Liver (tissue), 3 donors: Measurements from ENCODE around the gene HSP90AB1.
A peak's percentile ranks its signal among the peaks of the same experiment; 100 is the strongest.

Experiments used
- EGR1 ChIP-seq, 2 donors: IDR thresholded peaks; 2 replicates each; pipeline ENCODE4 v1.6.1; 2016 to 2018; ENCODE audit warnings: antibody characterized with exemption in 2 of 2, low read depth in 2 of 2
- FOXA1 ChIP-seq: IDR thresholded peaks from 2 replicates; pipeline ENCODE4 v1.6.1; 2016; ENCODE audit warnings: antibody characterized with exemption
- RAD21 ChIP-seq, 2 donors: IDR thresholded peaks; 2 replicates each; pipeline ENCODE4 v1.6.1; 2016; ENCODE audit warnings: antibody characterized with exemption in 2 of 2, mild to moderate bottlenecking in 2 of 2
- SP1 ChIP-seq: IDR thresholded peaks from 2 replicates; pipeline ENCODE4 v1.6.1; 2018; ENCODE audit warnings: antibody characterized with exemption, mild to moderate bottlenecking
- TF ChIP-seq, protein P1 (sequence below): fragments of 150-350 bp; IDR thresholded peaks from 2 replicates; pipeline ENCODE4 v1.5.1; 2017; ENCODE audit warnings: improper control_type of control experiment, low read depth, low read length; ENCODE audit not compliant: missing input control
- TF ChIP-seq, protein P2 (sequence below): IDR thresholded peaks from 2 replicates; pipeline ENCODE4 v1.6.1; 2016; ENCODE audit warnings: antibody characterized with exemption, mild to moderate bottlenecking
- donor health status: healthy.
- donor health status: healthy.

DNA sequence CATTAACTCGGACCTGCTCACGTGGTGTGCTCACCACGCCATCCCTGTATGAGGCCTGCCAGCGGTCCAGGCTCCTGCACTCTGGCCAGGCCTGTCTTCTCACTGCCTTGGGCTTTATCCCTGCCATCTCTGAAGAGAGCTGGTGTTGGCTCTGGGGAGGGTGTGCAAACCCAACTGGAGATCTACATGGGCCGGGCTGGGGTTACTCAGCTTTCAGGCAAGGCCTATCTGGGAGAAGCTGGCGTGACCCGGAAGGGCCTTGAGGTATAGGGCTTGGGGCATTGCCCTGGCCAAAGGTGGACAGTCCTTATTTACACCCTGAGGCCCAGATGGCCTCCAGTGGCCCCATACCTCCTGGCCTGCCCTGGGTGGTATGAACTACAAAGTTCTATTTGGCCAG is 18.5 kb upstream of the HSP90AB1 start:
- TF ChIP-seq, protein P1, sequence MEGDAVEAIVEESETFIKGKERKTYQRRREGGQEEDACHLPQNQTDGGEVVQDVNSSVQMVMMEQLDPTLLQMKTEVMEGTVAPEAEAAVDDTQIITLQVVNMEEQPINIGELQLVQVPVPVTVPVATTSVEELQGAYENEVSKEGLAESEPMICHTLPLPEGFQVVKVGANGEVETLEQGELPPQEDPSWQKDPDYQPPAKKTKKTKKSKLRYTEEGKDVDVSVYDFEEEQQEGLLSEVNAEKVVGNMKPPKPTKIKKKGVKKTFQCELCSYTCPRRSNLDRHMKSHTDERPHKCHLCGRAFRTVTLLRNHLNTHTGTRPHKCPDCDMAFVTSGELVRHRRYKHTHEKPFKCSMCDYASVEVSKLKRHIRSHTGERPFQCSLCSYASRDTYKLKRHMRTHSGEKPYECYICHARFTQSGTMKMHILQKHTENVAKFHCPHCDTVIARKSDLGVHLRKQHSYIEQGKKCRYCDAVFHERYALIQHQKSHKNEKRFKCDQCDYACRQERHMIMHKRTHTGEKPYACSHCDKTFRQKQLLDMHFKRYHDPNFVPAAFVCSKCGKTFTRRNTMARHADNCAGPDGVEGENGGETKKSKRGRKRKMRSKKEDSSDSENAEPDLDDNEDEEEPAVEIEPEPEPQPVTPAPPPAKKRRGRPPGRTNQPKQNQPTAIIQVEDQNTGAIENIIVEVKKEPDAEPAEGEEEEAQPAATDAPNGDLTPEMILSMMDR: no peak
- TF ChIP-seq, protein P2, sequence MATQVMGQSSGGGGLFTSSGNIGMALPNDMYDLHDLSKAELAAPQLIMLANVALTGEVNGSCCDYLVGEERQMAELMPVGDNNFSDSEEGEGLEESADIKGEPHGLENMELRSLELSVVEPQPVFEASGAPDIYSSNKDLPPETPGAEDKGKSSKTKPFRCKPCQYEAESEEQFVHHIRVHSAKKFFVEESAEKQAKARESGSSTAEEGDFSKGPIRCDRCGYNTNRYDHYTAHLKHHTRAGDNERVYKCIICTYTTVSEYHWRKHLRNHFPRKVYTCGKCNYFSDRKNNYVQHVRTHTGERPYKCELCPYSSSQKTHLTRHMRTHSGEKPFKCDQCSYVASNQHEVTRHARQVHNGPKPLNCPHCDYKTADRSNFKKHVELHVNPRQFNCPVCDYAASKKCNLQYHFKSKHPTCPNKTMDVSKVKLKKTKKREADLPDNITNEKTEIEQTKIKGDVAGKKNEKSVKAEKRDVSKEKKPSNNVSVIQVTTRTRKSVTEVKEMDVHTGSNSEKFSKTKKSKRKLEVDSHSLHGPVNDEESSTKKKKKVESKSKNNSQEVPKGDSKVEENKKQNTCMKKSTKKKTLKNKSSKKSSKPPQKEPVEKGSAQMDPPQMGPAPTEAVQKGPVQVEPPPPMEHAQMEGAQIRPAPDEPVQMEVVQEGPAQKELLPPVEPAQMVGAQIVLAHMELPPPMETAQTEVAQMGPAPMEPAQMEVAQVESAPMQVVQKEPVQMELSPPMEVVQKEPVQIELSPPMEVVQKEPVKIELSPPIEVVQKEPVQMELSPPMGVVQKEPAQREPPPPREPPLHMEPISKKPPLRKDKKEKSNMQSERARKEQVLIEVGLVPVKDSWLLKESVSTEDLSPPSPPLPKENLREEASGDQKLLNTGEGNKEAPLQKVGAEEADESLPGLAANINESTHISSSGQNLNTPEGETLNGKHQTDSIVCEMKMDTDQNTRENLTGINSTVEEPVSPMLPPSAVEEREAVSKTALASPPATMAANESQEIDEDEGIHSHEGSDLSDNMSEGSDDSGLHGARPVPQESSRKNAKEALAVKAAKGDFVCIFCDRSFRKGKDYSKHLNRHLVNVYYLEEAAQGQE: no peak
- peak; percentile 49 for TF ChIP-seq FOXA1
- TF ChIP-seq EGR1 (IDR thresholded peaks at IDR 0.05; ENCODE audit: low read depth in 2 of 2): no peak
- peak; percentile 85 for TF ChIP-seq SP1
- no peak for TF ChIP-seq RAD21 (IDR thresholded peaks at IDR 0.05)
